Transverse colon (tissue), 4 donors: Measurements from ENCODE around the gene MSMB. TPM values are rescaled to one million over a fixed set of nuclear protein-coding genes. Genes with fewer than 3 reads are reported as not detected.

Experiments
- DNase-seq: peaks from one replicate; pipeline ENCODE4 v3.0.0-alpha.2; 2019
- H3K27ac ChIP-seq, 4 donors: fragments of 200-600 bp; sonication (generic); 2 replicates each; pipeline ENCODE4 v1.5.1; 2016 to 2018; ENCODE audit warnings: inconsistent platforms in 4 of 4
- H3K27me3 ChIP-seq: fragments of 200-600 bp; sonication (generic); 2 replicates; pipeline ENCODE4 v1.5.1; 2017; ENCODE audit warnings: inconsistent platforms
- H3K36me3 ChIP-seq, 4 donors: fragments of 200-600 bp; sonication (generic); 2 replicates each; pipeline ENCODE4 v1.5.1; 2017 to 2019; ENCODE audit warnings: inconsistent platforms in 4 of 4
- H3K4me1 ChIP-seq, 4 donors: fragments of 200-600 bp; sonication (generic); 2 replicates each; pipeline ENCODE4 v1.5.1; 2017 to 2020; ENCODE audit warnings: inconsistent platforms in 4 of 4
- H3K4me3 ChIP-seq, 4 donors: fragments of 200-600 bp; sonication (generic); 1 replicate in 1 of 4; 2 replicates in 3 of 4; pipeline versions ENCODE4 v1.5.1 to v1.6.1; 2017 to 2019; ENCODE audit warnings: inconsistent platforms in 4 of 4
- H3K9me3 ChIP-seq, 2 donors: fragments of 200-600 bp; sonication (generic); 2 replicates each; pipeline ENCODE4 v1.5.1; 2017 to 2019; ENCODE audit warnings: inconsistent platforms in 2 of 2
- EP300 ChIP-seq: sonication (generic); formaldehyde crosslinking; IDR thresholded peaks from one replicate; pipeline ENCODE4 v1.6.1; 2017; ENCODE audit warnings: antibody characterized with exemption, low read depth
- POLR2A ChIP-seq: fragments of 450-650 bp; IDR thresholded peaks from one replicate; pipeline ENCODE4 v1.6.1; 2016; ENCODE audit warnings: antibody characterized with exemption, mild to moderate bottlenecking, moderate library complexity
- POLR2AphosphoS5 ChIP-seq, 3 donors: sonication (generic); formaldehyde crosslinking; IDR thresholded peaks; one replicate each; pipeline ENCODE4 v1.6.1; 2016; ENCODE audit warnings: antibody characterized with exemption in 3 of 3
- WGBS, 2 donors: methylation state at CpG; one replicate each; pipeline ENCODE4 v1.1.5; 2018; ENCODE audit warnings: low coverage in 1 of 2; 5-methylcytosine and 5-hydroxymethylcytosine counted together
- in situ Hi-C, 4 donors: fragments of 200-750 bp; cut with MboI; loops; one replicate each; pipeline versions ENCODE4 v1.15.0 to v1.15.1; 2017; ENCODE audit warnings: low sequenced_read_pairs in 3 of 4, low pct_ligation_motif_present in 1 of 4, low pct_unique_long_range_greater_than_20kb in 1 of 4
- intact Hi-C: fragments of 100-400 bp; cut with DNase I; formaldehyde crosslinking; loops from one replicate; pipeline ENCODE4 v1.15.1; 2023; ENCODE audit warnings: low total_unique reads
- total RNA-seq, 4 donors: library from RNA; depleted of rRNA; stranded (reverse); fragments of >200 nt; gene quantifications; one replicate each; pipeline ENCODE4 v1.1.0, GENCODE V29; 2016
- TF ChIP-seq, protein P1 (sequence below), 5 experiments: fragments of 200-600 bp in 3 of 5; fragments of 450-650 bp in 2 of 5; sonication (generic) in 3 of 5; IDR thresholded peaks; 1 replicate in 2 of 5; 2 replicates in 3 of 5; pipeline ENCODE4 v1.5.1; 2016 to 2017; ENCODE audit warnings: antibody characterized with exemption in 5 of 5, inconsistent platforms in 3 of 5, mild to moderate bottlenecking in 2 of 5, moderate library complexity in 1 of 5

Gene MSMB
- total RNA-seq, 4 donors from 2014 or later, result not detected

DNA sequence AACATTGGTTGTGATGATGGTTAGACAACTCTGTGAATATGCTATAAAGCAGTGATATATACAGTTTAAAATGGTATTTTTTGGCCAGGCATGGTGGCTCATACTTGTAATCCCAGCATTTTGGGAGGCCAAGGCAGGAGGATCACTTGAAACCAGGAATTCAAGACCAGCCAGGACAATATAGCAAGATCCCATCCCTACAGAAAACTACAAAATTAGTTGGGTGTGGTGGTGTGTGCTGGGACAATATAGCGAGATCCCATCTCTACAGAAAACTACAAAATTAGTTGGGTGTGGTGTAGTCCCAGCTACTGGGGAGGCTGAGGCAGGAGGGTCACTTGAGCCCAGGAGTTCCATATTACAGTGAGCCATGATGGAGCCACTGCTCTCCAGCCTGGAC, 27.5 kb upstream of the MSMB start:
- H3K4me1 ChIP-seq, result no peaks in the 10 kb centered on the region
- no peaks in the 10 kb centered on the region for H3K36me3 ChIP-seq
- no peak overlapping the region for H3K4me3 ChIP-seq
- in situ Hi-C loops (no loop called here), intact Hi-C loops (no loop called here)
- no peak overlapping the region for H3K27ac ChIP-seq
- H3K27me3 ChIP-seq, result no peaks in the 10 kb centered on the region
- H3K9me3 ChIP-seq, result no peaks in the 10 kb centered on the region
- no peak for DNase-seq
- whole genome bisulfite sequencing, 2 donors, result 82% methylated on average over 1 of the region's 1 CpG; no CpG with 5 or more reads in 1 of the 2 donors
- no peak for TF ChIP-seq POLR2A
- TF ChIP-seq EP300, result no peak
- no peak for TF ChIP-seq POLR2AphosphoS5 (IDR thresholded peaks at IDR 0.05)
- TF ChIP-seq, protein P1, sequence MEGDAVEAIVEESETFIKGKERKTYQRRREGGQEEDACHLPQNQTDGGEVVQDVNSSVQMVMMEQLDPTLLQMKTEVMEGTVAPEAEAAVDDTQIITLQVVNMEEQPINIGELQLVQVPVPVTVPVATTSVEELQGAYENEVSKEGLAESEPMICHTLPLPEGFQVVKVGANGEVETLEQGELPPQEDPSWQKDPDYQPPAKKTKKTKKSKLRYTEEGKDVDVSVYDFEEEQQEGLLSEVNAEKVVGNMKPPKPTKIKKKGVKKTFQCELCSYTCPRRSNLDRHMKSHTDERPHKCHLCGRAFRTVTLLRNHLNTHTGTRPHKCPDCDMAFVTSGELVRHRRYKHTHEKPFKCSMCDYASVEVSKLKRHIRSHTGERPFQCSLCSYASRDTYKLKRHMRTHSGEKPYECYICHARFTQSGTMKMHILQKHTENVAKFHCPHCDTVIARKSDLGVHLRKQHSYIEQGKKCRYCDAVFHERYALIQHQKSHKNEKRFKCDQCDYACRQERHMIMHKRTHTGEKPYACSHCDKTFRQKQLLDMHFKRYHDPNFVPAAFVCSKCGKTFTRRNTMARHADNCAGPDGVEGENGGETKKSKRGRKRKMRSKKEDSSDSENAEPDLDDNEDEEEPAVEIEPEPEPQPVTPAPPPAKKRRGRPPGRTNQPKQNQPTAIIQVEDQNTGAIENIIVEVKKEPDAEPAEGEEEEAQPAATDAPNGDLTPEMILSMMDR (IDR thresholded peaks at IDR 0.05), result no peak

DNA sequence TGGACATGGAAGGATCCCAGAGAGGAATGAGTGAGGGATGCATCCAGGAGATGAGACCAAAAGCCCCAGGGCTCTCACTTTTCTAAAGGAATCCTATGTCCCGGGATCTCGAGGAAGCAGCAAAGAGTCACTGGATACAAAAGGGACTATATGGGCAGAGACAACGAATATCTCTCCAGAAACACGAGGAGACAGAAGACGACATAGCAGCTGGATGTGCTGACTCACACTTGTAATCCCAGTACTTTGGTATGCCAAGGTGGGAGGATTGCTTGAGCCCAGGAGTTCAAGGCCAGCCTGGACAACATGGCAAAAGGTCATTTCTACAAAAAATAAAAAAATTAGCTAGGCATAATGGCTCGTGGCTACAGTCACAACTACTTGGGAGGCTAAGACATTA, 24.7 kb upstream of the MSMB start:
- no peak for TF ChIP-seq POLR2AphosphoS5 (IDR thresholded peaks at IDR 0.05)
- no peak for TF ChIP-seq EP300
- TF ChIP-seq, protein P1 (IDR thresholded peaks at IDR 0.05), result no peak
- TF ChIP-seq POLR2A, result no peak
- H3K27ac ChIP-seq, result no peak overlapping the region
- H3K4me1 ChIP-seq, result no peaks in the 10 kb centered on the region
- no peaks in the 10 kb centered on the region for H3K36me3 ChIP-seq
- no peaks in the 10 kb centered on the region for H3K27me3 ChIP-seq
- intact Hi-C loops, result no loop called here
- in situ Hi-C loops, result no loop called here
- H3K9me3 ChIP-seq, result no peaks in the 10 kb centered on the region
- no peak overlapping the region for H3K4me3 ChIP-seq
- DNase-seq, result no peak
- WGBS, 2 donors, result 64 to 70% methylated on average over 6 of the region's 6 CpGs

DNA sequence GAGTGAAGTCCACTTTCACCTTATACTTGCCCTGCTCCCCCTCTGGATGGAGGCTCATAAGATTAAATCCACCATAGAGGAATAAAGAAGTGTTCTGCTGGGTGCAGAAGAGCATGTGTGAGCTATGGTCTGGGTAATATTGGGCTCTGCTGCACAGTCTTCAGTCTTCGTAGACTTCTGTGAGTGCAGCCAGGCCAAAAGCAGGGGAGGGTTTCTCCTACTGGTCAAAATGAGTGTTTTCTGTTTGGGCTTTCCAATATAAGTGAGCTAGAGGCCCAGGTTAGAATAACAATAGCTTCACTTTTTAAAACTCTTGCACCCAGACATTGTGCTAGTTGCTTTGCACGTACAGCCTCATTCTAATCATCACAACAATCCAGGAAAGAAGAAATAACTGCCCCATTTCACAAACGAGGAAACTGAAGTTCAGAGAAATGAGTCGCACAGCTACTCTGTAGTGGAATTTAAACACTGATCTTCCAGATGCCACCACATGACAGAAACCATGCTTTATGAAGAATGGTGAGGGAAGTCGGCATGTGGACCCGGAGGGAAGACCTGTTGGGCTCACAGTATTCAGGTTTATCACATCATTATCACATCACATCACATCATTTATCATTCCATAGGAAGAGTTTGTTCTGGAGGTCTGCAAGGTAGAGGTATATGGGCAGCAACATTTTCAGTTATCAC, 23.8 kb upstream of the MSMB start:
- H3K36me3 ChIP-seq, result no peaks in the 10 kb centered on the region
- in situ Hi-C loops (no loop called here), intact Hi-C loops (no loop called here)
- no peak for DNase-seq
- WGBS, 2 donors, result 49 to 67% methylated on average over 4 to 6 of the region's 6 CpGs
- H3K27me3 ChIP-seq, result no peaks in the 10 kb centered on the region
- no peak overlapping the region for H3K27ac ChIP-seq
- H3K9me3 ChIP-seq, result no peaks in the 10 kb centered on the region
- H3K4me1 ChIP-seq, result no peaks in the 10 kb centered on the region
- no peak overlapping the region for H3K4me3 ChIP-seq
- TF ChIP-seq EP300 (no peak), POLR2A (no peak), POLR2AphosphoS5 (IDR thresholded peaks at IDR 0.05) (no peak)
- TF ChIP-seq, protein P1 (IDR thresholded peaks at IDR 0.05), result no peak

DNA sequence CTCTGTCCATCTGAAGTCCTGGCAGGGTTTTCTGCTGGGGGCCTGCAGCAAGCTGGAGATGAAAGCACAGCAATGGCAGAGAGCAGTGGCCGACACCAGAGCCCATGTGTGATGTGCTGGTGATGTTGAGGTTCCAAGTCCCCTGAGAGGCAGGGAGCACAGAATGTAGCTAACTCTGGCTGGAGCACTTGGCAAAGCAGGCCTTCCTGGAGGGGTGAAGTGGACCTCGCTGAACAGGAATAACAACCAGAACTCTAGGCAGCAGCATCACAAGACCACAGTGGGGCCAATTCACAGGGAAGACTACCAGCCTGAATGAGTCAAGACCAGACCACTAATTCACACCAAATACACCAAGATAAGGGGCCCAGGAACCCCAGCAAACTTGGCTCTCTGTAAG, 22.8 kb upstream of the MSMB start:
- no peaks in the 10 kb centered on the region for H3K4me1 ChIP-seq
- WGBS, 2 donors, result 60% methylated on average over 2 of the region's 2 CpGs; no CpG with 5 or more reads in 1 of the 2 donors
- no peaks in the 10 kb centered on the region for H3K9me3 ChIP-seq
- in situ Hi-C loops, result no loop called here
- H3K4me3 ChIP-seq, result no peak overlapping the region
- no peak for DNase-seq
- no peaks in the 10 kb centered on the region for H3K36me3 ChIP-seq
- no peak for TF ChIP-seq EP300
- no peak for TF ChIP-seq POLR2A
- TF ChIP-seq POLR2AphosphoS5 (IDR thresholded peaks at IDR 0.05), result no peak
- TF ChIP-seq, protein P1 (IDR thresholded peaks at IDR 0.05), result no peak
- H3K27ac ChIP-seq, result no peak overlapping the region
- no peaks in the 10 kb centered on the region for H3K27me3 ChIP-seq
- intact Hi-C loops, result no loop called here
